GM12801 (cell line): ENCODE measurements around the gene ARHGAP18.

ENCODE experiments used
- TF ChIP-seq, protein P1 (sequence below): IDR thresholded peaks from one replicate; pipeline ENCODE4 v1.5.1; 2011; ENCODE audit warnings: control low read depth; ENCODE audit not compliant: insufficient read length; ENCODE audit errors: extremely low read depth

Gene ARHGAP18

DNA sequence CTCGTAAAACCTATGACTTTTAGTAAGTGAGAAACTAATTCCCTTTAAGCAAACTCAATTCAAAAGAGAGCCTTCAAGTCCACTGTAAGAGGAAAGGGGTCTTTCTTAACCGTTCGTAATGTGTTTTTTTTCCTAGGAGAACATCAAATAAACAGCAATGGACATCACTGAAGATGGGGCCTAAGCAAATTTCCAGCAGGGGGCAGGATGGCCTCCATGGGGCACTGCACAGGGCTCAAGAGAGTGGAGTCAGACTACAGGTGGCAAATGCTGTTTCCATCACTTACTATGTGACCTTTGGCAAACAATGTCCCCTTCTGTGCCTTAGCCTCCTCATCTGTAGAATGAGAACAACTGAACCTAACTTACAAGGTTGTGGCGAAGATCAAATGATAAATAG lies 88.7 kb downstream of the ARHGAP18 start:
- TF ChIP-seq, protein P1, sequence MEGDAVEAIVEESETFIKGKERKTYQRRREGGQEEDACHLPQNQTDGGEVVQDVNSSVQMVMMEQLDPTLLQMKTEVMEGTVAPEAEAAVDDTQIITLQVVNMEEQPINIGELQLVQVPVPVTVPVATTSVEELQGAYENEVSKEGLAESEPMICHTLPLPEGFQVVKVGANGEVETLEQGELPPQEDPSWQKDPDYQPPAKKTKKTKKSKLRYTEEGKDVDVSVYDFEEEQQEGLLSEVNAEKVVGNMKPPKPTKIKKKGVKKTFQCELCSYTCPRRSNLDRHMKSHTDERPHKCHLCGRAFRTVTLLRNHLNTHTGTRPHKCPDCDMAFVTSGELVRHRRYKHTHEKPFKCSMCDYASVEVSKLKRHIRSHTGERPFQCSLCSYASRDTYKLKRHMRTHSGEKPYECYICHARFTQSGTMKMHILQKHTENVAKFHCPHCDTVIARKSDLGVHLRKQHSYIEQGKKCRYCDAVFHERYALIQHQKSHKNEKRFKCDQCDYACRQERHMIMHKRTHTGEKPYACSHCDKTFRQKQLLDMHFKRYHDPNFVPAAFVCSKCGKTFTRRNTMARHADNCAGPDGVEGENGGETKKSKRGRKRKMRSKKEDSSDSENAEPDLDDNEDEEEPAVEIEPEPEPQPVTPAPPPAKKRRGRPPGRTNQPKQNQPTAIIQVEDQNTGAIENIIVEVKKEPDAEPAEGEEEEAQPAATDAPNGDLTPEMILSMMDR, result no peak

DNA sequence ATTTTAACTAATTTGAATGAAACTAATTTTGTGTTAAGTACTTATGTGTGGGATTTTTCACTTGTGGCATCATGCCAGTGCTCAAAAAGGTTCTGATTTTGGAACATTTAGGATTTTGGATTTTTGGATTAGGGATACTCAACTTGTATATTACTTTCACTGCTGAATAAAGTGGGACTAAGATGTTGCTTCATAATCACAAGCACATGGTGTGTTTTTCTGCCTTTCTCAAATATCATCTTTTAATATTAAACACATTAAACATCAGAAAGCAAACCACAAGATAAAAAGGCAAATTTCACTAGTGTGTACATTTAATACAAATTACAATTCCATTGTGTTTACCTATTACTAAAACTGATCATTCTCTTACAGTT lies 89.8 kb downstream of the ARHGAP18 start:
- TF ChIP-seq, protein P1, result no peak

DNA sequence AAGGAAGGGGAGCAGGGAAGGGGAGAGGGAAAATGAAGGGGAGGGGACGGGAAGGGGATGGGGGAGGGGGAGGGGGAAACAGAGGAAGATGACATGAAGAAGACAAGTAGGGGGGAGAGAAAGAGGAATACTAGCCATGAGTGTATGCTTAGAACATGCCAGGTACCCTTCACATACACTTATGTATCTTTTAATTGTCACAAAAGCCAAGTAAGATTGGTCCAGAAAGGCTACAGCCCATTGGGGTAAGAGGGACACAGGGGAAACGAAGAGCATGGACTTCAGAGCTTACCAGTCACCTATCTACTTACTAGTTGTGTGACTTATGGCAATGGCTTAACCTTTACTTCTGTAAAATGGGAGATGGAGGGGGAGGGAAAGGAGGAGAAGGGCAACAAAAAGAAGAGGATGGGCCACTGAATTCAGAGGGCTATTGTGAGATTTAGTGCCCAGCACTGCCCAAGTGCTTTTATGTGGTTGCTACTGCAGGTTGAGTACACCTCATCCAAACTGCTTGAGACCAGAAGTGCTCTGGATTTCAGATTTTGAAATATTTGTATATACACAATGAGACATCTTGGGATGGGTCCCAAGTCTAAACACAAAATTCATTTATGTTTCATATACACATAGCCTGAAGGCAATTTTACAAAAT lies 90.3 kb downstream of the ARHGAP18 start:
- TF ChIP-seq, protein P1, result no peak

DNA sequence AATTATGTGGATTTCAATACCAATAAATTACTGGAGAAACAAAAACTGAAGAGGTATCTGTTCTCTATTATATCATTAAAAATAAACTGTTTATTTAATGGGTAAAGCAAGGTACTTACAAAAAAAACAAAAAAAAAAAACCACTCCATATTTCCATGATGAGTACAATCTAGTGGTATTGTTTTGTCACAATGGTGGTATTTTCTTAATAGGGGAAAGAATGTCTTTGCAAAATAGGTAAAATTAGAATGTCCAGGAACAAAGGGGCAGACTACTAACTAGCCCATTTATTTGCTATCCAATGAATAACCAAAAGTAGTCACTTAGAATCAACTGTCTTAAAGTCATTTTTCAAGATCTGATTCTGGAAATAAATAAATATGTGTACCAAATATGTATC lies 92.0 kb downstream of the ARHGAP18 start:
- TF ChIP-seq, protein P1, result no peak

DNA sequence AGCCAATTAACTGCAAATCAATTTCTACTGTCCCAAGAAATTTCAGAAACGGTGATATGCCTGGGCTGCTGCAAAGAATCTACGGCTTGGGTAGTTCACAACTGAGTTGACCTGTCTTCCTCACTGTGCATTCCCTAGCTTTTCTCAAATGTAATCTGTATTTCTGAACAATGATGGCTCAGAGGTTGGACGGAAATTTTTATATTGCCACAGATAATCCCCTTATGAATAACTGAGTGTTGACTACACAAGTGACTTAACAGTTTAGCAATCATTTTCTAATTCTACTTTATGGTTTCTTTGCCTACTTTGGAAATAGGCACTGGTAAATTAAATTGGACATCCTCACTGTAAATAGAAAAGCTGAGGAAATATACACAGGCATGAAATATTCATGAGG lies 94.5 kb downstream of the ARHGAP18 start:
- TF ChIP-seq, protein P1, result no peak

DNA sequence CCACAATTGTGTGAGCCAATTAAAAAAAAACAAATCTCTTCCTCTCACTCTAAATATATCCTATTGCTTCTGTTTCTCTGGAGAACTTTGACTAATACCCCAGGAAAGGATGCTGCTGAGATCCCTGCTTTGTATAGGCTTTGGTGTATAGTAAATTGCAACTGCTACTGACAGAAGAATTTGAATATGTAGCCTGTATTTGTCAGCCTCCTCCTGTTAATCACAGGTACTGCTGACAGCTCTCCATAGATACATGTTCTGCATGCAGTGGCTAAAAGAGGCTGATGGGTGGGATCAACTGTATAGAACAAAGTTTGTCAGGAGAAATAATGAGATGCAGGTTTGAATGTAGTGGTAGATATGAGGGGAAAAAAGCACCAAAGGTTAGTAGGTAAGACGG lies 95.0 kb downstream of the ARHGAP18 start:
- TF ChIP-seq, protein P1, result no peak

DNA sequence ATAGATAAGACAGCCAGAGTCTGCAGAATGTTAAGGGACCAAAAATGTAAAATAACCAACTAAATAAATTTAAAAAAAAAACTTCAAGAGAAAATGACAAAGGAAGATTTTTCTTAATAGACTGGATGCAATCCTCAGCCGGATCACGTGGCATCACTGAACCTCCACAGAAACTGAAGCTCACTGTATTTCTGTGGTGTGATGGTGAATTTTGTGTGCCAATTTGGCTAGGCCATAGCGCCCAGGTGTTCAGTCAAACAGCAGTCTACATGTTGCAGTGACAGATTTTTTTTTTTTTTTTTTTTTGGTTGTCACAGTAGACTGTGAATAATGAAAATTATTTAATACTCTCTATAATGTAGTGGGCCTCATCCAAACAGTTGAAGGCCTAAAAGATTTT lies 95.5 kb downstream of the ARHGAP18 start:
- TF ChIP-seq, protein P1, result no peak
